A549 (cell line): ENCODE measurements around the gene AXDND1. TPM values are rescaled to one million over a fixed set of nuclear protein-coding genes. Genes with fewer than 3 reads are reported as not detected.
"Not testable (repeated sequence)": the region's sequence is repeated elsewhere in the genome, so short reads cannot be mapped to it uniquely, and the experiment has no call there.

Experiments
- ATAC-seq, 2 experiments: fragments of 200-7000 bp in 1 of 2; fragments of >200 bp in 1 of 2; cut with Nextera tagmentation in 1 of 2; cut with Tn5 transposase in 1 of 2; 3 replicates each; pipeline versions ENCODE4 v1.8.0 to v1.9.1; 2018 to 2020; ENCODE audit warnings: mild to moderate bottlenecking in 1 of 2, moderate library complexity in 1 of 2
- CTCF ChIA-PET: fragments of 300-600 bp; sonication (Branson Sonifier 250); formaldehyde crosslinking; extraction: SDS; loops from one replicate; lab custom pipeline; 2021; ENCODE audit warnings: antibody characterized with exemption, inconsistent platforms; lab: Yijun Ruan, JAX
- POLR2A ChIA-PET: fragments of 350-600 bp; formaldehyde crosslinking; extraction: SDS; loops from one replicate; lab custom pipeline; 2021; ENCODE audit warnings: antibody characterized with exemption, inconsistent platforms; lab: Yijun Ruan, JAX
- DNase-seq, 2 experiments: peaks; one replicate each; pipeline versions ENCODE4 v3.0.0 to v3.0.0-alpha.2; 2011 to 2016; ENCODE audit warnings: low read depth in 1 of 2, low spot score in 1 of 2
- FAIRE-seq: peaks from 2 replicates; lab custom pipeline; 2011; peaks lifted over from hg19 to GRCh38; lab: Jason Lieb, UNC
- H3K27ac ChIP-seq, 2 experiments: fragments of >200 bp; sonication (Bioruptor Twin); formaldehyde crosslinking; 3 replicates each; pipeline ENCODE4 v1.5.1; 2016 to 2017
- H3K4me1 ChIP-seq: fragments of >200 bp; sonication (Bioruptor Twin); formaldehyde crosslinking; 3 replicates; pipeline ENCODE4 v1.6.1; 2016
- H3K4me2 ChIP-seq: fragments of >200 bp; sonication (Bioruptor Twin); formaldehyde crosslinking; 3 replicates; pipeline ENCODE4 v1.6.1; 2016
- H3K4me3 ChIP-seq: fragments of >200 bp; sonication (Bioruptor Twin); formaldehyde crosslinking; 3 replicates; pipeline ENCODE4 v1.5.1; 2016
- H3K9me3 ChIP-seq: fragments of >200 bp; sonication (Bioruptor Twin); formaldehyde crosslinking; 3 replicates; pipeline ENCODE4 v1.6.1; 2016
- CEBPB ChIP-seq, 2 experiments: fragments of >200 bp in 1 of 2; sonication (Bioruptor Twin) in 1 of 2; formaldehyde crosslinking in 1 of 2; IDR thresholded peaks; 2 replicates each; pipeline ENCODE4 v1.6.1; 2012 to 2016
- EHMT2 ChIP-seq: fragments of 200-600 bp; sonication (generic); IDR thresholded peaks from 2 replicates; pipeline ENCODE4 v1.6.1; 2016; ENCODE audit warnings: antibody characterized with exemption, low read depth, mild to moderate bottlenecking, moderate library complexity
- EP300 ChIP-seq, 2 experiments: fragments of >200 bp; sonication (Bioruptor Twin); formaldehyde crosslinking; IDR thresholded peaks; 2 replicates in 1 of 2; 3 replicates in 1 of 2; pipeline ENCODE4 v1.6.1; 2016 to 2017
- ESRRA ChIP-seq: fragments of 150-350 bp; IDR thresholded peaks from 2 replicates; pipeline ENCODE4 v1.6.1; 2014; ENCODE audit warnings: mild to moderate bottlenecking, low read length, borderline replicate concordance
- FOSB ChIP-seq: fragments of 250-450 bp; sonication (Bioruptor Pico); IDR thresholded peaks from 2 replicates; pipeline ENCODE4 v1.5.0; 2020; ENCODE audit warnings: mild to moderate bottlenecking, moderate library complexity
- HDAC2 ChIP-seq: fragments of 200-600 bp; sonication (generic); IDR thresholded peaks from 2 replicates; pipeline ENCODE4 v1.6.1; 2016
- HEYL ChIP-seq: fragments of 250-450 bp; sonication (Bioruptor Pico); IDR thresholded peaks from 2 replicates; pipeline ENCODE4 v1.8.0; 2021; ENCODE audit warnings: mild to moderate bottlenecking, moderate library complexity
- HOXA7 ChIP-seq: fragments of 250-450 bp; sonication (Bioruptor Pico); IDR thresholded peaks from 2 replicates; pipeline ENCODE4 v1.5.0; 2020; ENCODE audit warnings: mild to moderate bottlenecking, moderate library complexity
- HOXB13 ChIP-seq: fragments of 250-450 bp; sonication (Bioruptor Pico); IDR thresholded peaks from 2 replicates; pipeline ENCODE4 v1.5.0; 2020; ENCODE audit warnings: low read depth, mild to moderate bottlenecking, moderate library complexity
- HOXB5 ChIP-seq: fragments of 250-450 bp; sonication (Bioruptor Pico); IDR thresholded peaks from 2 replicates; pipeline ENCODE4 v1.5.0; 2020; ENCODE audit warnings: mild to moderate bottlenecking, moderate library complexity
- JUNB ChIP-seq: fragments of >200 bp; sonication (Bioruptor Twin); formaldehyde crosslinking; IDR thresholded peaks from 2 replicates; pipeline ENCODE4 v1.6.1; 2016
- KDM1A ChIP-seq: fragments of 200-600 bp; sonication (generic); IDR thresholded peaks from 2 replicates; pipeline ENCODE4 v1.6.1; 2016; ENCODE audit warnings: low read depth, mild to moderate bottlenecking
- MAFK ChIP-seq: fragments of 450-650 bp; IDR thresholded peaks from 2 replicates; pipeline ENCODE4 v1.6.1; 2014; ENCODE audit not compliant: partially characterized antibody
- NFE2L2 ChIP-seq: fragments of 150-350 bp; conservative IDR thresholded peaks from 2 replicates; pipeline ENCODE4 v1.6.1; 2014; ENCODE audit warnings: low read length
- POLR2A ChIP-seq: IDR thresholded peaks from 2 replicates; pipeline ENCODE4 v1.6.1; 2012; ENCODE audit warnings: mild to moderate bottlenecking, low read length
- RCOR1 ChIP-seq: fragments of 150-350 bp; IDR thresholded peaks from 2 replicates; pipeline ENCODE4 v1.6.1; 2014; ENCODE audit warnings: antibody characterized with exemption, low read length, low read depth
- RFX5 ChIP-seq: fragments of 450-650 bp; IDR thresholded peaks from 2 replicates; pipeline ENCODE4 v1.7.1; 2014; ENCODE audit warnings: antibody characterized with exemption, mild to moderate bottlenecking, moderate library complexity
- RNF2 ChIP-seq: fragments of 200-600 bp; sonication (generic); IDR thresholded peaks from 2 replicates; pipeline ENCODE4 v1.6.1; 2016; ENCODE audit warnings: low read depth, mild to moderate bottlenecking, antibody characterized with exemption, moderate library complexity, borderline replicate concordance
- SREBF2 ChIP-seq: fragments of 450-650 bp; IDR thresholded peaks from 2 replicates; pipeline ENCODE4 v1.6.1; 2014; ENCODE audit warnings: mild to moderate bottlenecking, moderate library complexity
- ZNF302 ChIP-seq: fragments of 250-450 bp; sonication (Bioruptor Pico); IDR thresholded peaks from 2 replicates; pipeline ENCODE4 v1.9.0; 2021; ENCODE audit warnings: inconsistent platforms, mild to moderate bottlenecking, moderate library complexity
- ZSCAN20 ChIP-seq: fragments of 250-450 bp; sonication (Bioruptor Pico); IDR thresholded peaks from 2 replicates; pipeline ENCODE4 v1.8.0; 2022; ENCODE audit warnings: mild to moderate bottlenecking, moderate library complexity
- WGBS: methylation state at CpG from one replicate; pipeline ENCODE4 v1.1.6; 2017; ENCODE audit errors: missing lambda C conversion rate; 5-methylcytosine and 5-hydroxymethylcytosine counted together
- polyA plus RNA-seq, 4 experiments: library from polyadenylated mRNA; depleted of rRNA in 3 of 4; stranded (reverse); fragments of >200 nt; fragmentation: RNase III in 1 of 4; extraction: RNeasy Plus Mini Kit Qiagen cat#74134 plus additional on column Dnase treatment in 1 of 4; gene quantifications; 2 replicates in 3 of 4; 3 replicates in 1 of 4; pipeline ENCODE4 v1.2.3, GENCODE V29; 2011 to 2017
- TF ChIP-seq, protein P1 (sequence below): fragments of 250-450 bp; sonication (Bioruptor Pico); IDR thresholded peaks from 2 replicates; pipeline ENCODE4 v1.5.0; 2021; ENCODE audit warnings: mild to moderate bottlenecking, moderate library complexity, borderline replicate concordance
- TF ChIP-seq, protein P2 (sequence below): IDR thresholded peaks from 2 replicates; pipeline ENCODE4 v1.6.1; 2012

AXDND1 gene
- polyA plus RNA-seq, 2 of the 4 experiments (the other 2 are of a cell fraction) = 0.30 to 0.71 TPM

GRCh38 chr1:179506199-179506598, 140.4 kb downstream of the AXDND1 start (continued):
- TF ChIP-seq, protein P1, sequence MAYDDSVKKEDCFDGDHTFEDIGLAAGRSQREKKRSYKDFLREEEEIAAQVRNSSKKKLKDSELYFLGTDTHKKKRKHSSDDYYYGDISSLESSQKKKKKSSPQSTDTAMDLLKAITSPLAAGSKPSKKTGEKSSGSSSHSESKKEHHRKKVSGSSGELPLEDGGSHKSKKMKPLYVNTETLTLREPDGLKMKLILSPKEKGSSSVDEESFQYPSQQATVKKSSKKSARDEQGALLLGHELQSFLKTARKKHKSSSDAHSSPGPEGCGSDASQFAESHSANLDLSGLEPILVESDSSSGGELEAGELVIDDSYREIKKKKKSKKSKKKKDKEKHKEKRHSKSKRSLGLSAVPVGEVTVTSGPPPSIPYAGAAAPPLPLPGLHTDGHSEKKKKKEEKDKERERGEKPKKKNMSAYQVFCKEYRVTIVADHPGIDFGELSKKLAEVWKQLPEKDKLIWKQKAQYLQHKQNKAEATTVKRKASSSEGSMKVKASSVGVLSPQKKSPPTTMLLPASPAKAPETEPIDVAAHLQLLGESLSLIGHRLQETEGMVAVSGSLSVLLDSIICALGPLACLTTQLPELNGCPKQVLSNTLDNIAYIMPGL (CRISPR knock-in tag) = no peak
- TF ChIP-seq HOXA7 (CRISPR knock-in tag) = no peak
- TF ChIP-seq KDM1A = no peak
- TF ChIP-seq, all 56 proteins: peak for 0

DNA sequence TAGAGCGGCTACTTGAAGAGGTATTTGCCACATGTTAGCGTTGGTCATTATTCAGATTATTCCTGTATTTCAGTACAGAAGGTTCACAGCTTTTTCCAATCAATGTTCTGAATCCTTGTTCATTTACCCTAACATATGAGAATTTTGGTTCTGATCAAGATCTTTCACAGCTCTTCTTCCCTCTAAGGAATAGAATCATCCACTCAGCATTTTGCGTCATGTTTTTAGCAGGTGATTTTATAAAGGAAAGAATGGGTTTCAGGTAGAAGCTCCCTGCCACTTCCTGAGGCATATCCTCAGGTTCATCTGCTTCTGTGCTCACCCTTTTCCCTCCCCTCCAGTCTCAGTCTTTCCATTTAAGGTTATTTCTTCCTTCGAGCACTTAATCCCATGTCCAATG, 143.6 kb downstream of the AXDND1 start:
- 56% methylated on average over 4 of the region's 4 CpGs for WGBS
- H3K4me3 ChIP-seq = no peak overlapping the region
- POLR2A ChIA-PET = no interaction called here
- no peaks in the 10 kb centered on the region for H3K9me3 ChIP-seq
- peak; percentile 49 for TF ChIP-seq MAFK
- TF ChIP-seq, protein P2, sequence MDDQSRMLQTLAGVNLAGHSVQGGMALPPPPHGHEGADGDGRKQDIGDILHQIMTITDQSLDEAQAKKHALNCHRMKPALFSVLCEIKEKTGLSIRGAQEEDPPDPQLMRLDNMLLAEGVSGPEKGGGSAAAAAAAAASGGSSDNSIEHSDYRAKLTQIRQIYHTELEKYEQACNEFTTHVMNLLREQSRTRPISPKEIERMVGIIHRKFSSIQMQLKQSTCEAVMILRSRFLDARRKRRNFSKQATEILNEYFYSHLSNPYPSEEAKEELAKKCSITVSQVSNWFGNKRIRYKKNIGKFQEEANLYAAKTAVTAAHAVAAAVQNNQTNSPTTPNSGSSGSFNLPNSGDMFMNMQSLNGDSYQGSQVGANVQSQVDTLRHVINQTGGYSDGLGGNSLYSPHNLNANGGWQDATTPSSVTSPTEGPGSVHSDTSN = no peak
- CTCF ChIA-PET = no interaction called here
- H3K4me2 ChIP-seq = no peak overlapping the region
- no peak overlapping the region for H3K27ac ChIP-seq
- no peaks in the 10 kb centered on the region for H3K4me1 ChIP-seq
- ATAC-seq = no peak
- FAIRE-seq = no peak
- DNase-seq = no peak

- WGBS = 6% methylated on average over 2 of the region's 2 CpGs
- TF ChIP-seq JUNB (no peak), SREBF2 (no peak), NFE2L2 (no peak), HOXB13 (CRISPR knock-in tag) (no peak), ZSCAN20 (CRISPR knock-in tag) (no peak), EP300 (IDR thresholded peaks at IDR 0.05) (no peak), POLR2A (no peak), HOXB5 (CRISPR knock-in tag) (no peak), RCOR1 (no peak)
- Histone ChIP-seq H3K4me1 (no peaks in the 10 kb centered on the region), H3K9me3 (no peaks in the 10 kb centered on the region), H3K27ac (no peak overlapping the region), H3K4me3 (no peak overlapping the region), H3K4me2 (no peak overlapping the region)
- FAIRE-seq (no peak), DNase-seq (no peak), ATAC-seq (no peak)
- POLR2A ChIA-PET = no interaction called here
- CTCF ChIA-PET = no interaction called here
Measured at GRCh38 chr1:179510038-179510437, 144.3 kb downstream of the AXDND1 start.

- DNase-seq = no peak
- FAIRE-seq = no peak
- Histone ChIP-seq H3K4me1 (no peaks in the 10 kb centered on the region), H3K4me3 (no peak overlapping the region), H3K27ac (no peak overlapping the region), H3K9me3 (no peaks in the 10 kb centered on the region), H3K4me2 (no peak overlapping the region)
- ChIA-PET POLR2A (no interaction called here), CTCF (no interaction called here)
- TF ChIP-seq FOSB (CRISPR knock-in tag) = no peak
- TF ChIP-seq RFX5 = no peak
- TF ChIP-seq KDM1A = no peak
- TF ChIP-seq, protein P2 = no peak
- TF ChIP-seq HDAC2 = no peak
- no peak for TF ChIP-seq CEBPB (IDR thresholded peaks at IDR 0.05)
- TF ChIP-seq ZNF302 (CRISPR knock-in tag) = no peak
- TF ChIP-seq HOXA7 (CRISPR knock-in tag) = no peak
- TF ChIP-seq JUNB = no peak
- no peak for TF ChIP-seq RNF2
- TF ChIP-seq EHMT2 = no peak
- no peak for TF ChIP-seq ZSCAN20 (CRISPR knock-in tag)
- no peak for TF ChIP-seq HEYL (CRISPR knock-in tag)
- TF ChIP-seq ESRRA = no peak
- ATAC-seq = no peak; a peak in 1 of 6 replicates
- 29% methylated on average over 11 of the region's 11 CpGs for WGBS
Measured at GRCh38 chr1:179516976-179517705, 151.4 kb downstream of the AXDND1 start.

DNA sequence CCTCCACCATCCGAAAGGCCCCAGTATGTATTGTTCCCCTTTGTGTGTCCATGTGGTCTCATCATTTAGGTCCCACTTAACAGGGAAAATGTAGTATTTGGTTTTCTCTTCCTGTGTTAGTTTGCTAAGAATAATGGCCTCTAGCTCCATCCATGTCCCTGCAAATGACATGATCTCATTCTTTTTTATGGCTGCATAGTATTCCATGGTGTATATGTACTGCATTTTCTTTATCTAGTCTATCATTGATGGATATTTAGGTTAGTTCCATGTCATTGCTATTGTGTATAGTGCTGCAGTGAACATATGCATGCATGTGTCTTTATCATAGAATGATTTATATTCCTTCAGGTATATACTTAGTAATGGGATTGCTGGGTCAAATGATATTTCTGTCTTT, 152.8 kb downstream of the AXDND1 start:
- WGBS = 72% methylated on average over 1 of the region's 1 CpG
- H3K4me3 ChIP-seq, H3K27ac ChIP-seq, H3K4me1 ChIP-seq, H3K9me3 ChIP-seq, POLR2A ChIA-PET, ATAC-seq, H3K4me2 ChIP-seq, FAIRE-seq, CTCF ChIA-PET, DNase-seq: not testable (repeated sequence)
